ENCODE measurements around the gene MCM10. TPM values are rescaled to one million over a fixed set of nuclear protein-coding genes. Genes with fewer than 3 reads are reported as not detected.

MCM10 gene
- total and polyA plus RNA-seq, 2 of the 8 experiments (the other 6 are each of a cell fraction or from before 2014, with no cell fraction given), result 9.8 to 60.3 TPM

DNA sequence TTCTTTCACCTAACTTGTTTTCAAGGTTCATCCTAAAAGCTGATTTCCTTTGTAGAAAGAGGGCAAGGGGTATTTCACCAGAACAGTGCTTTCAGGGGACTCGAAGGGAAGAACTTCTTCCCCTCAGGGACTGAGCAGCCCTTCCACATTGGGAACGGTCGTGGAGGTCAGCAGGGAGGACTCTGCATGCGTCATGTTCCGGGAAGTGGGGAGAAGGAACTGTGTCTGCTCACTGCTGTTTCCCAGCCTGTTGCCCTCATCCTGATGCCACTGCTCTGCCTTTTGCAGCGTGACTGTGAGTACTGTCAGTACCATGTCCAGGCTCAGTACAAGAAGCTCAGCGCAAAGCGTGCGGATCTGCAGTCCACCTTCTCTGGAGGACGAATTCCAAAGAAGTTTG is 27.2 kb downstream of the MCM10 start (continued):
- TF ChIP-seq TBP (IDR thresholded peaks at IDR 0.05; ENCODE audit: low read depth, low read length), result no peak
- no peak for TF ChIP-seq RAD21 (IDR thresholded peaks at IDR 0.05 in 1 of 2, conservative IDR thresholded peaks at IDR 0.05 in 1 of 2; ENCODE audit: low read depth in 2 of 2, low read length in 2 of 2)
- no peak for TF ChIP-seq CBX8 (IDR thresholded peaks at IDR 0.05; ENCODE audit: borderline replicate concordance, low read depth, low read length)
- no peak for TF ChIP-seq CBX5 (IDR thresholded peaks at IDR 0.05; ENCODE audit: low read depth, low read length)
- no peak for TF ChIP-seq CEBPB (IDR thresholded peaks at IDR 0.05; ENCODE audit: low read depth, low read length)
- no peak for TF ChIP-seq GABPA (IDR thresholded peaks at IDR 0.05; ENCODE audit: borderline replicate concordance, insufficient read depth, low read length)

All from H1 (cell line).